Left renal pelvis (tissue), 4 donors: Measurements from ENCODE around the gene UBE2J2. TPM values are rescaled to one million over a fixed set of nuclear protein-coding genes. Genes with fewer than 3 reads are reported as not detected.
A peak's percentile ranks its signal among the peaks of the same experiment; 100 is the strongest.
"Not testable (repeated sequence)": the region's sequence is repeated elsewhere in the genome, so short reads cannot be mapped to it uniquely, and the experiment has no call there.

ENCODE experiments used
- DNase-seq, 4 donors: peaks; one replicate each; pipeline ENCODE4 v3.0.0-alpha.2; 2013; ENCODE audit warnings: low read depth in 4 of 4, low spot score in 3 of 4
- polyA plus RNA-seq, 4 donors: library from polyadenylated mRNA; unstranded; fragments of 120-200 nt; gene quantifications; one replicate each; pipeline ENCODE4 v1.2.1, GENCODE V29; 2013; ENCODE audit not compliant: insufficient read length in 4 of 4

UBE2J2 gene
- 10 to 100 TPM; 43.8 to 68.3 (median 49.3) TPM for polyA plus RNA-seq

- DNase-seq, result peak; percentile 54 to 79 (median 77)
Measured at GRCh38 chr1:1273512-1274298, at the start of gene UBE2J2. TSS of gene UBE2J2 (minus strand) at chr1:1273854. CDS start at chr1:1267992, 5,862 bp downstream.

- DNase-seq, result no peak
Measured at GRCh38 chr1:1322952-1323351, 49.3 kb upstream of the UBE2J2 start.

DNA sequence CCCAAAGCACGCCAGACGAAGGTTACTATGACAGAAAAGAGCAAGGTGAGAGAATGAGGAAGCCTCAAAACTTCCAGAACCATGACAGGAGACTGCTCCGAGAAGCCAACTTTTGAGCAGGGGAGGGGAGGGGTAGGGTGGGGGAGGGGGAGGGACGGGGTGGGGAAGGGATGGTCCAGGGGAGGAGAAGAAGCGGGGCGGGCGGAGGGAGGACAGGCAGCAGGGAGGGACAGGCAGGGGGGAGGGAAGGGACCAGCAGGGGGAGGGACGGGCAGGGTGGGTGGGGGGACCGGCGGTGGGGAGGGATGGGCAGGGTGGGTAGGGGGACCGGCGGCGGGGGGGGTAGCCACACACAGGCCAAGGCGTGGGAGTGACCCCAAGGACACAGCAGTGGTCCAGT lies 48.8 kb upstream of the UBE2J2 start:
- DNase-seq, result no peak

DNA sequence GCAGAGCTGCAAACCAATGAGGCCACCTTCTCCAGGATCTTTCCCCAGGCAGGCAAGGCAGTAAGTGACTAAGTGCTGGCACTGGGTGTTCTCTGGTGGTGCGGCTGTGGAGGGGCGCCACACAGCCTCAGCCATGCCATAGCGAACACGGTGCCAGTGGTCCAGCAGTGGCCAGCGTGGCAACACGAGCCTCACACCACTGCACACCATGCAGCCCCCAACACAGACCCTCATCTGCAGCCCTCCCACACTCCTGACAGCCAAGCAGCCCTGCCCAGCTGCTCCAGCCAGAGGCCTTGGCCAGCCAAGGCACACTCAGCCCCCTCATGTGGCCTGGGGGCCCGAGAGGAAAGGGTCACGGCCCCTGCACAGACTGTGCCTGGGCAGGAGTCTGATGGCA lies 47.8 kb upstream of the UBE2J2 start:
- DNase-seq, result no peak

GRCh38 chr1:1320666-1321448 lies 47.2 kb upstream of the UBE2J2 start:
- no peak for DNase-seq

- DNase-seq, result no peak
Measured at GRCh38 chr1:1319646-1319941, 45.9 kb upstream of the UBE2J2 start.

DNA sequence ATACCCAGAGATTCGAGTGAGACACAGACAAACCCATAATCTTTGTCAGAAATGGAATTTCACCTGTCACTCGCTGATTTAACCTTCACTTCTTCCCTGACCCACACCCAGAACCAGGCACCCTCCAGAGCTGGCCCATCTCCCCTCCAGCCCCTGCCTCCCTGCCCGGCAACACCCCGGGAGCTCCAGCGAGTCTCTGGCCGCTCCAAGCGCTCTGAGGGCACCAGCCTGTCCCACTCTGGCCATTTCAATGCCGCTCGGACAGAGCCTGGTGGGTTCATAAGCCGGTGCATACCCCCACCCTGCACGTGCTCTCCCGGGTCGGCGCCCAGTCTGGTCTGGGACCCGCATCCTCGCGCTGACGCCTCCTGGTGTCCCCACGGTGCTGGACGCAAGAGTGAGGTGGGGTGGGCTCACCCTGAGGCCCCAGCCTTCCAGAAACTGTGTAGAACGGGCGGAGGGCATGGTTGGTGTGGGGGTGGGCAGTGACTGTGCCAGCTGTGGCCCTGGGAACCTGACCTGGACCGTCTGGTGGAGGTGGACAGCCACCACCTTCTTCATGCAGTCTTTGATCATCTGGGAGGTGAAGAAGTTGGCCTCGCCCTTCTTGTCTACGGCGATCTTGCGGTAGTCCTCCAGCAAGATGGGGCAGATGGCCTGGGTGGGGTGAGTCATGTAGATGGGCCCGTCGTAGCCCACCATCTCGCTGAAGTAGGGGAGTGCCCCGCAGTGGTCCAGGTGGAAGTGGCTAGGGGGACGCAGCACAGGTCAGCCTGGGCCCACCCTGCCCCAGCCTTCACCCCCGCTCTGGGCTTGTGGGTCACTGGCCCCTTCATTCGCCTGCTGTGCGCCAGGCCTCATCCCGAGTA lies 45.4 kb upstream of the UBE2J2 start:
- no peak for DNase-seq

DNA sequence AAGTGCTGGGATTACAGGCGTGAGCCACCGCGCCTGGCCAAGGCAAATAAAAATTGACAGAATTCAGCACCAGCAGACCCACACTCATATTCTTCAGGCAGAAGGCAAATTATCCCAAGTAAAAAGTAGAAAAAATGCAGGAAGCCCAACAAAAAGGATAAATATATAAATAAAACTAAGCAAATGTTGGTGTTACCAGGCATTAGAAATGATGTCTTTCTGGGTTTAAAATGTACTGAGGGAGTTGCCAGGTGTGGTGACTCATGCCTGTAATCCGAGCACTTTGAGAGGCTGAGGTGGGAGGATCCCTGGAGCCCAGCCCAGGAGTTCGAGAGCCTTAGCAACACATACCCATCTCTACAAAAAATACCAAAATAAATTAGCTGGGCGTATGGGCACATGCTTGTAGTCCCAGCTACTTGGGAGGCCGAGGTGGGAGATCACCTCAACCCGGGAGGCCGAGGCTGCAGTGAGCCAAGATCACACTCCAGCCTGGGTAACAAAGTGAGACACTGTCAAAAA lies 44.5 kb upstream of the UBE2J2 start:
- no peak for DNase-seq

GRCh38 chr1:1317420-1317819 lies 43.8 kb upstream of the UBE2J2 start:
- DNase-seq, result no peak

- not testable (repeated sequence) for DNase-seq
Measured at GRCh38 chr1:1316199-1316598, 42.5 kb upstream of the UBE2J2 start.

DNA sequence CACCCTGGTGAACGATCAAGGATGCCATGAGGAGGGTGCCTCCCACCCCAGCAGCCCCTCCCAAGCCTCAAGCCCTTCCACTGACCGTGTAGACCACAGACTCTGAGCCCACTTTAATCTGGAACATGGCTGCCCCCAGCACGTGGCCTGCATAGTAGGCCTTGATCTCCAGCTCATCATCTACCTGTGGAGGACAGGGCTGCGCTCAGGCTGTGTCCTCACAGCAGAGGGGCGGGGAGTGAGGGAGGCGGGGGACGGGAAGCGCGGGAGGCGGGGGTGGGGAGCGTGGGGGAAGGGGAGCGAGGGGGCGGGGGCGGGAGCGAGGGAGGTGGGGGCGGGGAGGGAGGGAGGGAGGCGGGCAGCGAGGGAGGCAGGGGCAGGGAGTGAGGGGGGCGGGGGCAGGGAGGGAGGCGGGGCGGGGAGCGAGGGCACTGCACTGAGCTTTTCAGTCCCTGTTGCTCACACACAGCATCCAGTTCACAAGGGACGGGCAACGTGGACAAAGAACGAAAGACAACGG lies 41.8 kb upstream of the UBE2J2 start:
- no peak for DNase-seq

- no peak for DNase-seq
Measured at GRCh38 chr1:1314678-1315335, 41.2 kb upstream of the UBE2J2 start.

- no peak for DNase-seq
Measured at GRCh38 chr1:1314237-1314586, 40.6 kb upstream of the UBE2J2 start.

GRCh38 chr1:1313500-1314236 lies 40.0 kb upstream of the UBE2J2 start:
- no peak for DNase-seq

DNA sequence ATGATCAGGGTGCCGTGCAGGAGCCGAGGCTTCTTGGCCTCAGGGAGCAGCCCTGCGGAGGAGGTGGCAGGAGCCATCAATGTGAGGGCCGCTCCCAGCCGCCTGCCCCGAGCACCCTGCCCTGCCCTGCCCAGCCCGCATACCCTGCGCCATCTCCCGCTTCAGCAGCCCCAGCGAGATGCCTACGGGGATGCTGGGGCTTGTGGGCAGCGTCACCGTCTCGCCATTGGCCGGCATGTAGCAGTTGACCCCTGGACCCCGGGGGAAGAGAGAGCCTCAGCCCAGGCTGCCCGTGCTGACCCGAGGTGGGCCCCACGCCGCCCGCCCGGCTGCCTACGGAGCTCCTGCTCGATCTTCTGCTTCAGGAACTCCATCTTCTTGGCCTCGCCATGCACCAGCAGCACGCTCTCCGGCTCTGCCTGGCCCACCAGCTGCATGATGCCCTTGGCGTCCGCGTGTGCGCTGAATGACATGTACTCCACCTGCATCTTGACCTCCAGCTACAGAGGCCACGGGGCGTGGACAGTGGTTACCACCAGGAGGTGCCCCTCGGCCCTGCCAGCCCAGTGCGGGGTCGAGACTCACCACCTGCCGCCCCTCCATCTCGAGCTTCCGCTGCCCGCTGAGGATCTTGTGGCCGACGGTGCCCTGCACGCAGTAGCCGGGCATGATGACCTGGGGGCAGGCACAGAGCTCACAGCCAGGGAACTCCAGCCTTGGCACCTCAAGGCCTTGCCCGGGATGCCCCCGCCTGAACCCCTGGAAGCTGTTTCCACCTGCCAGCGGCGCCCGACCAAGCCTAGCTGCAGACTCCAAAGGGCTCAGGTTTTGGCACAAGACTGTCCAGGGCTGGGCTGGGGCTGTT lies 39.0 kb upstream of the UBE2J2 start:
- no peak for DNase-seq

GRCh38 chr1:1311107-1312104 lies 37.8 kb upstream of the UBE2J2 start:
- DNase-seq, result no peak

- DNase-seq, result no peak
Measured at GRCh38 chr1:1310476-1311053, 36.9 kb upstream of the UBE2J2 start.
